ENCODE measurements around the gene MARCHF10. TPM values are rescaled to one million over a fixed set of nuclear protein-coding genes. Genes with fewer than 3 reads are reported as not detected.

Gene MARCHF10
- total RNA-seq, 4 donors from 2014 or later = 0.33 to 0.52 (median 0.42) TPM; not detected in 1

- WGBS = 94% methylated on average over 14 of the region's 40 CpGs
- TF ChIP-seq POLR2A (IDR thresholded peaks at IDR 0.05; ENCODE audit: low read depth) (no peak), POLR2AphosphoS5 (IDR thresholded peaks at IDR 0.05) (no peak), CTCF (IDR thresholded peaks at IDR 0.05) (no peak), EP300 (IDR thresholded peaks at IDR 0.05) (no peak)
- Histone ChIP-seq H3K4me3 (no peak overlapping the region), H3K27me3 (no peaks in the 10 kb centered on the region), H3K9me3 (no peaks in the 10 kb centered on the region), H3K27ac (replicated peaks in 1 of 4) (no peak overlapping the region), H3K36me3 (peaks cover 0 to 11% (median 0%) of the 10 kb centered on the region in 4 donors), H3K4me1 (peaks cover 0 to 5% (median 2%) of the 10 kb centered on the region in 4 donors)
- intact Hi-C loops (cut with DNase I) = no loop called here
- no peak for DNase-seq (ENCODE audit: extremely low spot score)
Measured at GRCh38 chr17:62666801-62667591, 141.1 kb downstream of the MARCHF10 start.

- no peak overlapping the region for H3K4me3 ChIP-seq
- no peaks in the 10 kb centered on the region for H3K4me1 ChIP-seq
- WGBS = 81% methylated on average over 18 of the region's 30 CpGs
- H3K36me3 ChIP-seq = peaks cover 0 to 11% (median 0%) of the 10 kb centered on the region in 4 donors
- H3K9me3 ChIP-seq = peaks cover 0 to 2% (median 0%) of the 10 kb centered on the region in 4 donors
- TF ChIP-seq POLR2AphosphoS5 (IDR thresholded peaks at IDR 0.05) (no peak), CTCF (IDR thresholded peaks at IDR 0.05) (no peak), EP300 (IDR thresholded peaks at IDR 0.05) (no peak), POLR2A (IDR thresholded peaks at IDR 0.05; ENCODE audit: low read depth) (no peak)
- H3K27ac ChIP-seq (replicated peaks in 1 of 4) = no peak overlapping the region
- H3K27me3 ChIP-seq = no peaks in the 10 kb centered on the region
- intact Hi-C loops (cut with DNase I) = no loop called here
- DNase-seq (ENCODE audit: extremely low spot score) = no peak
Measured at GRCh38 chr17:62666061-62666800, 141.9 kb downstream of the MARCHF10 start.

GRCh38 chr17:62665599-62665998 is 142.5 kb downstream of the MARCHF10 start:
- TF ChIP-seq POLR2A (IDR thresholded peaks at IDR 0.05; ENCODE audit: low read depth) (no peak), EP300 (IDR thresholded peaks at IDR 0.05) (no peak), POLR2AphosphoS5 (IDR thresholded peaks at IDR 0.05) (no peak), CTCF (IDR thresholded peaks at IDR 0.05) (no peak)
- Histone ChIP-seq H3K27ac (replicated peaks in 1 of 4) (no peak overlapping the region), H3K27me3 (no peaks in the 10 kb centered on the region), H3K4me1 (no peaks in the 10 kb centered on the region), H3K9me3 (peaks cover 0 to 8% (median 3%) of the 10 kb centered on the region in 4 donors), H3K36me3 (peaks cover 0 to 11% (median 0%) of the 10 kb centered on the region in 4 donors), H3K4me3 (no peak overlapping the region)
- intact Hi-C loops (cut with DNase I) = no loop called here
- DNase-seq (ENCODE audit: extremely low spot score) = no peak
- WGBS = 87% methylated on average over 3 of the region's 3 CpGs

GRCh38 chr17:62664336-62665120 is 143.6 kb downstream of the MARCHF10 start:
- TF ChIP-seq POLR2AphosphoS5 (IDR thresholded peaks at IDR 0.05) (no peak), POLR2A (IDR thresholded peaks at IDR 0.05; ENCODE audit: low read depth) (no peak), EP300 (IDR thresholded peaks at IDR 0.05) (no peak), CTCF (IDR thresholded peaks at IDR 0.05) (no peak)
- no peak overlapping the region for H3K4me3 ChIP-seq
- H3K4me1 ChIP-seq = no peaks in the 10 kb centered on the region
- no peaks in the 10 kb centered on the region for H3K27me3 ChIP-seq
- intact Hi-C loops (cut with DNase I) = no loop called here
- 98% methylated on average over 20 of the region's 25 CpGs for WGBS
- DNase-seq (ENCODE audit: extremely low spot score) = no peak
- peaks cover 0 to 14% (median 4%) of the 10 kb centered on the region in 4 donors for H3K9me3 ChIP-seq
- peaks cover 0 to 11% (median 0%) of the 10 kb centered on the region in 4 donors for H3K36me3 ChIP-seq
- no peak overlapping the region for H3K27ac ChIP-seq (replicated peaks in 1 of 4)
